ENCODE data around the gene RAB8A. TPM values are rescaled to one million over a fixed set of nuclear protein-coding genes. Genes with fewer than 3 reads are reported as not detected.

Gene RAB8A
- total and polyA plus RNA-seq, 2 of the 8 experiments (the other 6 are each of a cell fraction or from before 2014, with no cell fraction given) = 65.8 to 97.0 TPM

GRCh38 chr19:16136185-16136999 is 24.7 kb downstream of the RAB8A start:
- WGBS, 2 experiments (ENCODE audit: extremely low coverage in 1 of 2, insufficient coverage in 1 of 2, insufficient read length in 1 of 2, insufficient replicate concordance in 2 of 2, low coverage in 1 of 2, low lambda C conversion rate in 2 of 2, missing lambda C conversion rate in 1 of 2) = 76% methylated on average over 16 of the region's 16 CpGs; no CpG with 5 or more reads in 1 of the 2 experiments
- TF ChIP-seq TEAD4 (IDR thresholded peaks at IDR 0.05; ENCODE audit: low read depth, low read length) (no peak), EZH2 (IDR thresholded peaks at IDR 0.05; ENCODE audit: low read depth, low read length, severe bottlenecking) (no peak), EGR1 (IDR thresholded peaks at IDR 0.05; ENCODE audit: borderline replicate concordance, low read depth, low read length) (no peak)

More at GRCh38 chr19:16136185-16136999, 24.7 kb downstream of the RAB8A start:
- H2BK15ac ChIP-seq (ENCODE audit: low read length) = no peak overlapping the region
- H3K4me1 ChIP-seq (replicated peaks in 1 of 4; ENCODE audit: control insufficient read depth in 3 of 4, insufficient read depth in 4 of 4, low read length in 3 of 4) = peaks cover 0 to 6% (median 0%) of the 10 kb centered on the region in 4 experiments; a peak in 1 of 7 replicates
- no peak overlapping the region for H2BK12ac ChIP-seq (ENCODE audit: low read depth, low read length)
- no peak overlapping the region for H3K23ac ChIP-seq (ENCODE audit: insufficient read length)
- no peaks in the 10 kb centered on the region for H3K79me2 ChIP-seq (ENCODE audit: control insufficient read depth in 1 of 2, insufficient read depth in 2 of 2, low read length in 2 of 2)
- no peak overlapping the region for H3K4me3 ChIP-seq (ENCODE audit: extremely low read depth in 1 of 4, insufficient read depth in 2 of 4, low read depth in 3 of 4, low read length in 4 of 4)
- peaks cover 7% of the 10 kb centered on the region; the same call in 1 of the 2 replicates for H3K23me2 ChIP-seq (ENCODE audit: low read depth, low read length)
- no peak overlapping the region for H3K4me2 ChIP-seq (ENCODE audit: insufficient read depth in 1 of 2, low read depth in 2 of 2, low read length in 2 of 2)
- no peaks in the 10 kb centered on the region for H3K79me1 ChIP-seq (ENCODE audit: low read depth, low read length)
- H3K18ac ChIP-seq (ENCODE audit: extremely low read depth, low read length) = no peak overlapping the region
- H3K4ac ChIP-seq (replicated peaks; ENCODE audit: insufficient read length, low read depth, low read length) = no peak overlapping the region
- DNase-seq (ENCODE audit: low read depth in 1 of 2, low spot score in 2 of 2) = no peak
- no peak overlapping the region for H2BK5ac ChIP-seq (ENCODE audit: low read depth, low read length)
- ChIA-PET POLR2A (ENCODE audit: partially characterized antibody) (interaction anchor here (0.6 to 2.9 kb wide), 13 partner anchors 8 to 61 kb away, joined by 3 to 18 read pairs (median 4); partner anchors contain the start of genes HSH2D and TPM4), CTCF (ENCODE audit: partially characterized antibody) (interaction anchor here (0.5 to 1.2 kb wide), 6 partner anchors 10 to 317 kb away, joined by 3 to 4 read pairs (median 3); partner anchors contain the start of gene FAM32A)
- no peak overlapping the region for H3K14ac ChIP-seq (ENCODE audit: insufficient read length)
- H3K9me3 ChIP-seq (ENCODE audit: insufficient read depth in 2 of 2, low read depth in 1 of 2, low read length in 1 of 2) = no peaks in the 10 kb centered on the region
- H3K9ac ChIP-seq (replicated peaks in 1 of 4; ENCODE audit: extremely low read depth in 1 of 4, low read depth in 3 of 4, low read length in 3 of 4) = no peak overlapping the region
- no peak overlapping the region for H2BK120ac ChIP-seq (replicated peaks; ENCODE audit: low read depth, low read length)
- FAIRE-seq = no peak
- no peak overlapping the region for H3K56ac ChIP-seq (replicated peaks; ENCODE audit: insufficient read length, low read depth, low read length)
- H3K27ac ChIP-seq (ENCODE audit: low read depth, low read length) = no peak overlapping the region
- no peak overlapping the region for H4K5ac ChIP-seq (ENCODE audit: insufficient read length, low read depth, low read length)
- H4K91ac ChIP-seq (replicated peaks; ENCODE audit: insufficient read length, low read length) = no peak overlapping the region
- H2BK20ac ChIP-seq (ENCODE audit: low read length) = no peak overlapping the region
- H2AK5ac ChIP-seq (ENCODE audit: low read depth, low read length) = no peak overlapping the region
- peaks cover 10 to 28% (median 23%) of the 10 kb centered on the region in 4 experiments; a peak in 7 of 8 replicates for H3K36me3 ChIP-seq (ENCODE audit: control insufficient read depth in 2 of 4, insufficient read depth in 4 of 4, low read length in 3 of 4)
- H4K20me1 ChIP-seq (replicated peaks in 1 of 2; ENCODE audit: control insufficient read depth in 1 of 2, insufficient read depth in 2 of 2, low read length in 2 of 2) = peaks cover 2 to 8% of the 10 kb centered on the region in 2 experiments
- H3K27me3 ChIP-seq (replicated peaks in 1 of 4; ENCODE audit: control insufficient read depth in 3 of 4, extremely low read depth in 1 of 4, insufficient read depth in 3 of 4, low read length in 3 of 4) = no peaks in the 10 kb centered on the region
- H2AFZ ChIP-seq (ENCODE audit: low read length) = no peak overlapping the region
- no peak overlapping the region for H4K8ac ChIP-seq (ENCODE audit: extremely low read depth, insufficient read depth, low read length)

Data from H1 (cell line).